T-cell (primary cell): ENCODE data around the gene BBS5. TPM values are rescaled to one million over a fixed set of nuclear protein-coding genes. Genes with fewer than 3 reads are reported as not detected.
"Not testable (repeated sequence)": the region's sequence is repeated elsewhere in the genome, so short reads cannot be mapped to it uniquely, and the experiment has no call there.

Experiments used
- ATAC-seq, 4 experiments: fragments of 200-7000 bp in 3 of 4; fragments of 150-1000 bp in 1 of 4; cut with Tn5 transposase; replicated peaks in 1 of 4; 1 replicate in 3 of 4; 2 replicates in 1 of 4; pipeline ENCODE4 v1.10.0; 2021; ENCODE audit warnings: moderate library complexity in 3 of 4, mild to moderate bottlenecking in 2 of 4, moderate number of reproducible peaks in 1 of 4
- CTCF ChIA-PET, 2 donors: fragments of 300-600 bp; sonication (Branson Sonifier 250); formaldehyde crosslinking; loops; one replicate each; lab custom pipeline; 2022; ENCODE audit warnings: antibody characterized with exemption in 2 of 2; lab: Charles Lee
- POLR2A ChIA-PET, 2 donors: fragments of 300-600 bp; sonication (Branson Sonifier 250); formaldehyde crosslinking; loops; one replicate each; lab custom pipeline; 2022; ENCODE audit warnings: antibody characterized with exemption in 2 of 2; lab: Charles Lee
- DNase-seq, 35 experiments: peaks; one replicate each; pipeline versions ENCODE4 v3.0.0 to v3.0.0-alpha.2; 2013 to 2023
- H3K27ac ChIP-seq: one replicate; pipeline ENCODE4 v1.5.1; 2013; ENCODE audit warnings: low read length
- H3K27me3 ChIP-seq, 2 experiments: replicated peaks in 1 of 2; 1 replicate in 1 of 2; 2 replicates in 1 of 2; pipeline versions ENCODE4 v1.6.1 to v1.7.0; 2013; ENCODE audit warnings: low read length in 1 of 2, mixed read lengths in 1 of 2; ENCODE audit not compliant: control insufficient read depth in 2 of 2, insufficient read depth in 2 of 2; ENCODE audit errors: extremely low read depth in 1 of 2
- H3K36me3 ChIP-seq, 2 donors: 1 replicate in 1 of 2; 2 replicates in 1 of 2; pipeline versions ENCODE4 v1.6.1 to v1.7.0; 2013; ENCODE audit warnings: low read length in 1 of 2; ENCODE audit not compliant: control insufficient read depth in 2 of 2, insufficient read depth in 1 of 2; ENCODE audit errors: extremely low read depth in 1 of 2
- H3K4me1 ChIP-seq, 2 experiments: 1 replicate in 1 of 2; 2 replicates in 1 of 2; pipeline versions ENCODE4 v1.6.1 to v1.7.0; 2013; ENCODE audit warnings: low read length in 2 of 2, mixed read lengths in 1 of 2; ENCODE audit not compliant: insufficient read depth in 2 of 2, control insufficient read depth in 1 of 2; ENCODE audit errors: extremely low read depth in 1 of 2
- H3K4me3 ChIP-seq, 2 donors: 1 replicate in 1 of 2; 2 replicates in 1 of 2; pipeline versions ENCODE4 v1.5.1 to v1.7.0; 2013; ENCODE audit warnings: mild to moderate bottlenecking in 2 of 2, low read length in 1 of 2, moderate library complexity in 1 of 2; ENCODE audit not compliant: control insufficient read depth in 1 of 2; ENCODE audit errors: extremely low read depth in 1 of 2
- H3K9me3 ChIP-seq: 2 replicates; pipeline ENCODE4 v1.7.0; 2013
- H3K27ac Mint-ChIP-seq, 2 donors: one replicate each; pipeline ENCODE4 v1.8.0; 2020 to 2021; ENCODE audit warnings: mild to moderate bottlenecking in 2 of 2, mixed read lengths in 2 of 2
- H3K27me3 Mint-ChIP-seq, 2 donors: one replicate each; pipeline ENCODE4 v1.8.0; 2021 to 2022; ENCODE audit warnings: mixed read lengths in 2 of 2
- H3K36me3 Mint-ChIP-seq: one replicate; pipeline ENCODE4 v1.8.0; 2021; ENCODE audit warnings: mixed read lengths
- H3K4me1 Mint-ChIP-seq, 3 donors: one replicate each; pipeline ENCODE4 v1.8.0; 2020 to 2022; ENCODE audit warnings: mixed read lengths in 3 of 3, mild to moderate bottlenecking in 1 of 3
- H3K4me3 Mint-ChIP-seq, 3 donors: one replicate each; pipeline ENCODE4 v1.8.0; 2020 to 2022; ENCODE audit warnings: mild to moderate bottlenecking in 3 of 3, mixed read lengths in 3 of 3, moderate library complexity in 3 of 3
- H3K9me3 Mint-ChIP-seq, 3 donors: one replicate each; pipeline ENCODE4 v1.8.0; 2020 to 2022; ENCODE audit warnings: mixed read lengths in 3 of 3
- WGBS: methylation state at CpG from one replicate; pipeline ENCODE4 v1.1.5; 2013; ENCODE audit warnings: missing lambda C conversion rate; ENCODE audit not compliant: insufficient coverage; 5-methylcytosine and 5-hydroxymethylcytosine counted together
- total RNA-seq, 35 experiments: library from RNA in 6 of 35; stranded (reverse) in 6 of 35; fragments of 120-200 nt in 1 of 35; gene quantifications; one replicate each; pipeline versions ENCODE4 v1.2.1 to v1.2.4 and lab custom pipeline; 2013 to 2026

Gene BBS5
- total RNA-seq, 5 donors from 2014 or later (not counting 1 experiment from before 2014, with no cell fraction given): 1.8 to 3.0 (median 2.0) TPM

GRCh38 chr2:169509955-169510354 lies 30.7 kb downstream of the BBS5 start:
- WGBS: 76% methylated on average over 2 of the region's 8 CpGs
- DNase-seq (no peak), ATAC-seq (no peak)
- H3K36me3 Mint-ChIP-seq: peaks cover 5% of the 10 kb centered on the region
- no peak overlapping the region for H3K4me3 Mint-ChIP-seq
- no peak overlapping the region for H3K27ac Mint-ChIP-seq
- Histone ChIP-seq H3K27ac (no peak overlapping the region), H3K4me3 (no peak overlapping the region), H3K9me3 (no peaks in the 10 kb centered on the region), H3K4me1 (no peaks in the 10 kb centered on the region), H3K27me3 (no peaks in the 10 kb centered on the region), H3K36me3 (no peaks in the 10 kb centered on the region)
- no peaks in the 10 kb centered on the region for H3K27me3 Mint-ChIP-seq
- no peaks in the 10 kb centered on the region for H3K4me1 Mint-ChIP-seq
- CTCF ChIA-PET: no interaction called here
- POLR2A ChIA-PET: no interaction called here
- no peaks in the 10 kb centered on the region for H3K9me3 Mint-ChIP-seq

DNA sequence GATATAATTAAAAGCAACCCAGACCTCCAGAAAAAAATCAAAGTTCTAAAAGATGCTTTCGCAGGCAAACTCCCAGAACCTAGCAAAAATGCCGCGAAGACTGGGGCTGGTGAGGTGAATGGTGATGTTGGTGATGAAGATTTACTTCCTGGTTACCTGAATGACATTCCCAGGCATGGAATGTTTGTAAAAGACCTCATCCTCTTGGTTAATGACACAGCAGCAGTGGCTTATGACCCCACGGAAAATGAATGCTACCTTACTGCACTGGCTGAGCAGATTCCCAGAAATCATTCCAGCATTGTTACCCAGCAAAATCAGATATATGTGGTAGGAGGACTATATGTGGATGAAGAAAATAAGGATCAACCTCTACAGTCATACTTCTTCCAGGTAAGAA lies 31.2 kb downstream of the BBS5 start:
- peaks cover 3% of the 10 kb centered on the region for H3K36me3 Mint-ChIP-seq
- no CpG with 5 or more reads among the region's 4 CpGs for WGBS
- no peaks in the 10 kb centered on the region for H3K36me3 ChIP-seq
- H3K9me3 Mint-ChIP-seq: no peaks in the 10 kb centered on the region
- H3K4me1 Mint-ChIP-seq: no peaks in the 10 kb centered on the region
- no peak overlapping the region for H3K27ac Mint-ChIP-seq
- ChIA-PET CTCF (no interaction called here), POLR2A (no interaction called here)
- H3K27ac ChIP-seq: no peak overlapping the region
- no peaks in the 10 kb centered on the region for H3K27me3 ChIP-seq
- H3K9me3 ChIP-seq: no peaks in the 10 kb centered on the region
- H3K4me3 Mint-ChIP-seq: no peak overlapping the region
- no peak for ATAC-seq
- no peaks in the 10 kb centered on the region for H3K4me1 ChIP-seq
- no peaks in the 10 kb centered on the region for H3K27me3 Mint-ChIP-seq
- no peak overlapping the region for H3K4me3 ChIP-seq
- DNase-seq: no peak

DNA sequence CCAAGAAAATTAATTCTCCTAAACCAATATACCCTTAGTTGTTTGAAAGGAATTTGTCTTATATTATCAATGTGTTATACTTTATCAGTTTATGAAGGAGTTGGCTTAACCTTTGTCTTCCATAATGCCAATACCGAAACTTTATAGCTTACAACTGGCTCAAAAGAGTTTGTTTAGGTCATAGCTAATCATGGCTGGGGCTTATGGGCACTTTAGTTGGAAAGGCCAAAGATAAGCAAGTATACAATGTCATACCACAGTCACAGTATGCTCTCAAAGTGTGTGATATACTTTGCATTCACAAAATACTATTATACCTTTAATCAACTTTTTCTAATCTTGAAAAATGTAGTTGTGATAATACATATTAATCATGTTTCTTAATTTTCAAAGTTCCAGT lies 32.5 kb downstream of the BBS5 start:
- H3K27ac ChIP-seq: no peak overlapping the region
- Mint-ChIP-seq H3K36me3 (peaks cover 3% of the 10 kb centered on the region), H3K27ac (no peak overlapping the region), H3K4me1 (no peaks in the 10 kb centered on the region), H3K9me3 (no peaks in the 10 kb centered on the region), H3K4me3 (no peak overlapping the region), H3K27me3 (no peaks in the 10 kb centered on the region)
- no peaks in the 10 kb centered on the region for H3K36me3 ChIP-seq
- no peaks in the 10 kb centered on the region for H3K27me3 ChIP-seq
- no peaks in the 10 kb centered on the region for H3K9me3 ChIP-seq
- DNase-seq (no peak), ATAC-seq (no peak)
- ChIA-PET CTCF (no interaction called here), POLR2A (no interaction called here)
- WGBS: no CpG with 5 or more reads among the region's 1 CpG
- no peaks in the 10 kb centered on the region for H3K4me1 ChIP-seq
- H3K4me3 ChIP-seq: no peak overlapping the region

- Histone ChIP-seq H3K4me1 (no peaks in the 10 kb centered on the region), H3K4me3 (no peak overlapping the region), H3K27me3 (no peaks in the 10 kb centered on the region), H3K9me3 (no peaks in the 10 kb centered on the region), H3K36me3 (no peaks in the 10 kb centered on the region), H3K27ac (no peak overlapping the region)
- H3K4me3 Mint-ChIP-seq: no peak overlapping the region
- no peak for ATAC-seq
- CTCF ChIA-PET: no interaction called here
- no peaks in the 10 kb centered on the region for H3K9me3 Mint-ChIP-seq
- no peaks in the 10 kb centered on the region for H3K27me3 Mint-ChIP-seq
- no CpG with 5 or more reads among the region's 2 CpGs for WGBS
- peaks cover 3% of the 10 kb centered on the region for H3K36me3 Mint-ChIP-seq
- POLR2A ChIA-PET: no interaction called here
- H3K4me1 Mint-ChIP-seq: no peaks in the 10 kb centered on the region
- H3K27ac Mint-ChIP-seq: no peak overlapping the region
- no peak for DNase-seq
These were observed 33.2 kb downstream of the BBS5 start for GRCh38 chr2:169512525-169512924.

DNA sequence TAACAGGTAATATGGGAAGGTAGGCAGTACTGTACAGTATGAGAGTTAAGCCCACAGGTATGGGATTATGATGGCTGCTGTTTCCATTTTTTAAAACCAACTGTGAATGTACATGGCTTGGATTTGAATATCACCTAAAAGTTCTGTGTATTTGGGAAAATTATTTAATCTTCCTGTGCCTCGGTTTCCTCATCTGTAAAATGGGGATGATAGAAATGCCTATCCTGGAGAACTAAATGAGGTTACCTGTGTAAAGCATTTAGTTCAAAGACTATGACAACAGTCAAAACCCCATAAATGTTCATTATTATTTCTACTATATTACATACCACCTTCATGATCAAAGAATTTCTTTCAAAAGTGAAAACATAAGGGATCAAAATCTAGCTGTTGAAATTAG lies 33.8 kb downstream of the BBS5 start:
- DNase-seq: no peak
- no peak overlapping the region for H3K4me3 Mint-ChIP-seq
- no peak overlapping the region for H3K27ac Mint-ChIP-seq
- no CpG with 5 or more reads among the region's 1 CpG for WGBS
- peaks cover 3% of the 10 kb centered on the region for H3K36me3 Mint-ChIP-seq
- ChIA-PET CTCF (no interaction called here), POLR2A (no interaction called here)
- Histone ChIP-seq H3K27ac (no peak overlapping the region), H3K4me1 (no peaks in the 10 kb centered on the region), H3K9me3 (no peaks in the 10 kb centered on the region), H3K36me3 (no peaks in the 10 kb centered on the region), H3K27me3 (no peaks in the 10 kb centered on the region), H3K4me3 (no peak overlapping the region)
- H3K9me3 Mint-ChIP-seq: no peaks in the 10 kb centered on the region
- H3K27me3 Mint-ChIP-seq: no peaks in the 10 kb centered on the region
- no peak for ATAC-seq
- no peaks in the 10 kb centered on the region for H3K4me1 Mint-ChIP-seq

- Histone ChIP-seq H3K9me3 (no peaks in the 10 kb centered on the region), H3K4me3 (no peak overlapping the region), H3K27ac (no peak overlapping the region), H3K4me1 (no peaks in the 10 kb centered on the region), H3K27me3 (no peaks in the 10 kb centered on the region), H3K36me3 (no peaks in the 10 kb centered on the region)
- DNase-seq (no peak), ATAC-seq (no peak)
- H3K4me1 Mint-ChIP-seq: no peaks in the 10 kb centered on the region
- H3K27ac Mint-ChIP-seq: no peak overlapping the region
- POLR2A ChIA-PET: interaction anchor here in 1 of 2 donors (0.6 kb wide), 1 partner anchor 540 kb away, joined by 4 read pairs; no protein-coding TSS in a partner anchor
- peaks cover 3% of the 10 kb centered on the region for H3K36me3 Mint-ChIP-seq
- no peak overlapping the region for H3K4me3 Mint-ChIP-seq
- CTCF ChIA-PET: no interaction called here
- 100% methylated on average over 1 of the region's 3 CpGs for WGBS
- H3K27me3 Mint-ChIP-seq: no peaks in the 10 kb centered on the region
- H3K9me3 Mint-ChIP-seq: no peaks in the 10 kb centered on the region
These were observed 34.6 kb downstream of the BBS5 start for GRCh38 chr2:169513926-169514325.

DNA sequence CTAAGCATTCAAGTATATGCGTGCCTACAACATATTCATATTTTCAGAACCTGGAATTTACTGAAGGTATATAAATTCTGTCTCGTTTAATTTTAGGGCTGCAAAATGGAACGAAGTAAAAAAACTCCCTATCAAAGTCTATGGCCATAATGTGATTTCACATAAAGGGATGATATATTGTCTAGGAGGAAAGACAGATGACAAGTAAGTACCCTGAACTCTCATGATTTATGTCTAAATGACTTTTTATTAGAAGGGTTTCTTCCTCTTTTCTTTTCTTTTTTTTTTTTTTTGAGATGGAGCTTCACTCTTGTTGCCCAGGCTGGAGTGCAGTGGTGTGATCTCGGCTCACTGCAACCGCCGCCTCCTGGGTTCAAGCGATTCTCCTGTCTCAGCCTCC lies 35.5 kb downstream of the BBS5 start:
- H3K4me3 Mint-ChIP-seq, CTCF ChIA-PET, H3K4me1 Mint-ChIP-seq, H3K27ac ChIP-seq, H3K9me3 Mint-ChIP-seq, H3K27me3 Mint-ChIP-seq, H3K9me3 ChIP-seq, H3K4me1 ChIP-seq, H3K27me3 ChIP-seq, H3K36me3 Mint-ChIP-seq, H3K36me3 ChIP-seq, H3K27ac Mint-ChIP-seq, H3K4me3 ChIP-seq, ATAC-seq, DNase-seq: not testable (repeated sequence)
- POLR2A ChIA-PET: interaction anchor here in 1 of 2 donors (0.6 kb wide), 2 partner anchors 251 to 539 kb away, joined by 3 to 4 read pairs; no protein-coding TSS in a partner anchor
- no CpG with 5 or more reads among the region's 7 CpGs for WGBS
